NOMO-1 (cell line): ENCODE measurements around the gene RNF222.
"Not testable (repeated sequence)": the region's sequence is repeated elsewhere in the genome, so short reads cannot be mapped to it uniquely, and the experiment has no call there.

Experiments
- DNase-seq, 2 experiments: peaks; one replicate each; lab custom pipeline; 2025; ENCODE audit not compliant: unreplicated experiment in 2 of 2; lab: John Stamatoyannopoulos, UW

RNF222 gene

DNA sequence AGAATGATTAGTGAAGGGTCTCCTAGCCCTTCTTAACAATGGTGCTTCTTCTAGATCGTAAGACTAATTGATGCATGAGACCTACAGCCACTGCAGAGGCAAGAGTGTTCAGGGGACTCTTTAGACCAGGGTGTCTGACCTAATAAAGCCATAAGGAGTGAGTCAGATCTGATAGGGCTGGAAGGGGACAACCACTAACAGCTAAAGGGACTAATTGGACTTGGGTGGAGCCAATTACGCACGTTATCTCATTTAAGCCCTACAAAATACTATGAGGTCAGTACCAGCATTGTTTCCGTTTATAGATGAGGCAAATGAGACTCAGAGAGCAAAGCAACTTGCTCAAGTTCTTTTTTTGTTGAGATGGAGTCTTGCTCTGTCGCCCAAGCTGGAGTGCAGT, 14.5 kb upstream of the RNF222 start:
- peak in 1 of 2 experiments; percentile 10 for DNase-seq

DNA sequence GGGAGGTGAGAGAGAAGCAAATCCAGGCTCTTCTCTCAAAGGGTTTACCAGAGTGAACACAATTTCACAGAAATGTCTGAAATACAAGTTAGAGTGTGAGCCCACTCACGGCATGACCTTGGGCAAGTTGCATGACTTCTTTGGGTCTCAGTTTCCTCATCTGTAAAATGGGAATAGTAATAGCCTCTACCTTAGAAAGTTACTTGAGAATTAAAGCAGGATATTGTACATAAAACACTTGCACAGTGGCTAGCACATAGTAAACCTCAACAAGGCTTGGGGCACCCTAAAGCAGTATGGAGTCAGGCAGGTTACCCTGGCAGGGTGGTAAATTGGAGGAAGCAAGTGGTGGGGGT, 13.2 kb upstream of the RNF222 start:
- no peak for DNase-seq

DNA sequence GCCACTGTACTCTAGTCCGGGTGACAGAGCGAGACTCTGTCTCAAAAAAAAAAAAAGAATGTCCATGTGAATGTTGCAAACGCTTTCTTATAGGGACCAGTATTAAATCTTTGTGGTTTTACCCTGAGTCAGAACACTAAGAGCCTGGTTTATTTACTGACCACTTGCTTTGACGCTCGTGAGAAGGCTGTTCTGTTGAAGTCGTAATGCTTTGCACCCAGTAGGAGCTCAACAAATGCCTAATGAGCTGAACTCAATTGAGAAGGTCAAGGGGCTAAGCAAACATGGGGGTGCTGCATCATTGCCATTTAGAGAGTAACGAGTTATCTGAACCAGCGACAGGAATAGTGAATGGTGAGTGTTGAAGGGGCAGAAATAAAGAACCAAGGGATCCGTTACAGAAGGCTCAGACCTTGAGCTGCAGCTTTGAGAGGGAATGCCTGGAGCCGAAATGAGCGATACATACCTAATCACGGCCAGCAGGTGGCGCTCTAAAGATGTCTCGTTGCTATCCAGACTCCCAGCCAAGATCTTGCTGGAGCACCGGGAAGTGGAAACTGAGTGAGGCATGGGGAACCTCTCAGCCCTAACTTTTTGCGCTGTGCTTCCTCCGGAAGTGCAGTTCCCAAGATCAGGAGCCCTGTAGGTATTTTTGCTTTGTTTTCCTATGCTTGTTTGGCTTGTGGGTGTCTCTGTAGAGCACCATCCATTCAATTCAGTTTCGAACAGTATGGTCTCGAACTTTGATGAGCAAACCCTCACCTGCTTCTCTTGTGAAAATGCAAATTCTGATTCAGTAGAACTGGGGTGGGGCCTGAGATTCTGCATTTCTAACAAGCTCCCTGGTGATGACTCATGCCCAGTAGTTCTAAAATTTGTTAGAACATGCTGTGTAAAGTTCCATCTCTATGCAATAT, 12.6 kb upstream of the RNF222 start:
- peak; percentile 60 to 81 for DNase-seq

DNA sequence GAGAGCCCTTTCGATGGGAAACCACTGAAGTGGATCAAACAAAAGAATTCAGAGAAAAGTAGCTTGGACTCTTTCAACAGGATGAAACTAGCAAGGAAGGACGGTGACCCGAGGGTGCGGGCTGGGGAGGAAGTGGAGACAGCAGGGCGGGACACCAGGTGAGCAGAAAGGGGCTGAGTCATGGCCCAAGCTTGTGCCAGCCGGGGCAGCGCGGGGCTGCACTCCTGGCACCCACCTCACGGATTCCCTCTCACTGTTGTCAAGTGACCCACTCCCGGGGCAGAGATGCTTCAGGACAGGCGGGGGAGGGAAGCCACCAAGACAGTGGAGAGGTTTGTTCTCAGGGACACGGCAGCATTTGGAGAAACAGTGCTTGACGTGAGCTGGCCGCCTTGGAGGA, 10.7 kb upstream of the RNF222 start:
- DNase-seq = no peak

DNA sequence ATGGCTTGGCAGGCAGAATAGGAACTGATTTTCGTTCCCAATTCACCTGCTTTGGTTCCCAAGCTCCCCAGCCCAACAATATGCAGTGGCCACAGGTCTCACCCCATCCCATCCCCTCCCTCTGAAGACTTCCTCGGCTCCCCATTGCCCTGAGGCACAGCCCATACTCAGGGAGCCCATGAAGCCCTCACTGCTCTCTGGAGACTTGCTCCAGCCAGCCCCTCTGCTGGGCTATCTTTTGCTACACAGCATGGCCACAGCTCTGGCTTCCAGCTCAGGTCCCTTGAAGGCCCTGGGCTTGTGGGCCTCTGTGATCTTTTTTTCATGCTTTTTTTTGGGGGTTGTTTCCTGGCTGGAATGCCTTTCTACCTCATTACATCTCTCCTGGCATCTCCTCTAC, 8.5 kb upstream of the RNF222 start:
- no peak for DNase-seq

DNA sequence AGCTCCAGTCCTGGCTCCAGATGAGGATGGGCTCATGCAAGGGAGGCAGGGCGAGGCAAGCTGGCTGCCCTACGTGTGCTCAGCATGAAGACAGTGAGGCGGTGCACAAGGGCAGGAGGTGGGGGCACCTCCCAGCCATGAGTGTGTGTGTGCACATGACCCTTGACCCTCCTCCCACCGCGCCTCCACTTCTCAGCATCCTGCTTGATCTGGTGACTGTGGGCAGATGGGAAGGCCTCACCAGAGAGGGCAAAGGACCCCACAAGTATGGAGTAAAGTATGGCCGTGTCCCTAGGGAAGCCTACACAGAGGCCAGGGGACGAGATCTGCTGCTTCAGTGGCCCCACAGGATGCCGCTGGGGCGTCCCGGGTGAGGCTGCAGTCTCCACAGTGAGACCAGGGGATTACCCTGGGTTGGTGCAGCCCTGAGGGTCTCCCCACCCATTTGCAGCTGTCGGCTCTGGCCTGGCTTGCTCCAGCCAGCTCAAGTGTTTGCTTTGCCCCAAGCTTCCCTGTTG, 7.9 kb upstream of the RNF222 start:
- no peak for DNase-seq

DNA sequence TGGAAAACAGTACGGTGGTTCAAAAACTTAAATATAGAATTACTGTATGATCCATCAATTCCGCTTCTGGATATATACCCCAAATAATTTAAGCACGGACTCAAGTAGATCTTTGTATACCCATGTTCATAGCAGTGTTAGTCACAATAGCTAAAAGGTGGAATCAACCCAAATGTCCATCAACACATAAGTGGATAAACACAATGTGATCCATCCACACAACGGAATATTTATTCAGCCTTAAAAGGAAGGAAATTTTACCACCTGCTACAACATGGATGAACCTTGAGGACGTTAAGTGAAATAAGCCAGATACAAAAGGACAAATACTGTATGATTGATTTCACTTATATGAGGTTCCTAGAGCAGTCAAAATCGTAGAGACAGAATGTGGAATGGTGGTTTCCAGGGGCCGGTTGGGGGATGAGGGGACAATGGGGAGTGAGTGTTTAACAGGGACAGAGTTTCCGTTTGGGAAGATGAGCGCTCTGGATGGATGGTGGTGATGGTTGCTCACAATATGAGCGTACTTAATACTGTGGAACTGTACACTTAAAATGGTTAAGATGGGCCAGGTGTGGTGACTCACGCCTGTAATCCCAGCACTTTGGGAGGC, 5.4 kb upstream of the RNF222 start:
- DNase-seq = no peak

DNA sequence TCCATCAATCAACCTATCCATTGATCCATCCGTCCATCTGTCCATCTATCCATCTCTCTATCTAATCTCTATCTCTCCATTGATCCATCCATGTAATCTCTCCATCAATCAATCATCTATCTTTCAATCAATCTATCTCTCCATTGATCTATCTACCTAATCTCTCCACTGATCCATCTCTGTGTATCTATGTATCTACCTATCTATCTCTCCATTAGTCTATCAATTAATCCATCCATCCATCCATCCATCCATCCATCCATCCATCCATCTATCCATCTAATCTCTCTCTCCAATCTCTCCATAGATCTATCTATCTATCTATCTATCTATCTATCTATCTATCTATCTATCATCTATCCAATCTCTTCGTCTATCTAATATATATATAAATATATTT, 3.5 kb upstream of the RNF222 start:
- no peak for DNase-seq

DNA sequence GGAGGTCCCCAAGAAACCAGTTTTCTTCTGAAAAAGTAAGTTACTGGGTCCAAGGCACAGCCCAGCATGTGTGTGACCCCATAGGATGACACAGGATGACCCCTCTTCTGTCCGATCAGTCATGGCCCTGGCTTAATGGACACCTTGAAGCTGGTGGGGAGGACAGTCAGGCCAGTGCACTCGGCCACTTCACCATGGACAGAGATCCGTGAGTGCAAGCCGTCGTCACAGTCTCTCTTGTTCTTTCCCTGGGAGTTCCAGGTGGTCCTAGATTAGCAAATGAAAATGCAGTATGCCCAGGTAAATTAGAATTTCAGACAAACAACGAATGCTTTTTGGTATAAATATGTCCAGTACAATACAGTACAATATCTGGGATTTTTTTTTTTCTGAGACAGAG, 1.4 kb upstream of the RNF222 start:
- no peak for DNase-seq

DNA sequence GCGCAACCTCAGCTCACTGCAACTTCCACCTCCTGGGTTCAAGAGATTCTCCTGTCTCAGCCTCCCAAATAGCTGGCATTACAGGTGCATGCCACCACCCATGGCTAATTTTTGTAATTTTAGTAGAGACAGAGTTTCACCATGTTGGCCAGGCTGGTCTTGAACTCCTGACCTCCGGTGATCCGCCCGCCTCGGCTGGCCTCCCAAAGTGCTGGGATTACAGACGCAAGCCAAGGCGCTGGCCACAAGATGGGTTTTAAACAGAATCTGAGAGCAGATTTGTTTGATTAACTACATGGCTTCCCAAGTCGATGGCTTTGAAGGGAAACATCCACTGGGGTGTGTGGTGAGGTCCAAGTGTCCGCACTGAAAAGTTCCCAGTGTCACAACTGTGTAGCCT, 3.1 kb downstream of the RNF222 start:
- not testable (repeated sequence) for DNase-seq

DNA sequence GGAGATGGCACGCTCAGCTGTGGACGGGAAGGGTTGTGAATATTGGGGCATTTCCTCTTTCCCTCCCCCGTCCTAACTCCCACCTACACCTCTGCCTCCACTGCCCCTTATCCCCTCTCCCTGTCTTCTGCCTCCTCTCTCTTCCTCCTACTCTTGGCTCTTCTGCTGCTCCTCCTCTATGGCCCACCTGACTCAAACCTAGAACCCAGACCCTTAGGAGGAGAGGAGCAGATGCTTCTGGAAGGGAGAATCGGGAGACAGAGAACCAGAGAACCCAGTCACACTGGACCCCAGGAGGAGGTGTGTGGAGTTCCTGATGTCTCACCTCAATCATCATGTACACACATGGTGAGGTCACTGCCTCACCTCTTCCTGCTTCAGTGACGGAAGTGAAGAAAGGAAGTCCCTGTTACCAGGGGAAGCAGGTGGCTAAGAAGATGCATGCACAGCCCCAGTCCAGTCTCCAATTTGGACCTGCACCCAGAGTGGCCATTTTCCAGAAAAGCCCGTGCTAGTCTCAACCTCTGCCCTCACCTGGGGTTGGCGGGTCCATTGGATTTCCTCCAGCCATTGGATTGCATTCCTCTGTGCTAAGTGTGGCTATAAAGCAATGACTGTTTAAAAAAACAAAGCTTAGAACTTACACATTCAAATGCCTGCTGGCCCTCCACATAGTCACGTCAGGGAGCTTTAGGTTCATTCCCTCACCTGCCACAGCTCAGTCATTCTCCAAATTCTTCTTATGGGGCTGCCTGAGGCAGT, 4.0 kb downstream of the RNF222 start:
- DNase-seq = no peak

DNA sequence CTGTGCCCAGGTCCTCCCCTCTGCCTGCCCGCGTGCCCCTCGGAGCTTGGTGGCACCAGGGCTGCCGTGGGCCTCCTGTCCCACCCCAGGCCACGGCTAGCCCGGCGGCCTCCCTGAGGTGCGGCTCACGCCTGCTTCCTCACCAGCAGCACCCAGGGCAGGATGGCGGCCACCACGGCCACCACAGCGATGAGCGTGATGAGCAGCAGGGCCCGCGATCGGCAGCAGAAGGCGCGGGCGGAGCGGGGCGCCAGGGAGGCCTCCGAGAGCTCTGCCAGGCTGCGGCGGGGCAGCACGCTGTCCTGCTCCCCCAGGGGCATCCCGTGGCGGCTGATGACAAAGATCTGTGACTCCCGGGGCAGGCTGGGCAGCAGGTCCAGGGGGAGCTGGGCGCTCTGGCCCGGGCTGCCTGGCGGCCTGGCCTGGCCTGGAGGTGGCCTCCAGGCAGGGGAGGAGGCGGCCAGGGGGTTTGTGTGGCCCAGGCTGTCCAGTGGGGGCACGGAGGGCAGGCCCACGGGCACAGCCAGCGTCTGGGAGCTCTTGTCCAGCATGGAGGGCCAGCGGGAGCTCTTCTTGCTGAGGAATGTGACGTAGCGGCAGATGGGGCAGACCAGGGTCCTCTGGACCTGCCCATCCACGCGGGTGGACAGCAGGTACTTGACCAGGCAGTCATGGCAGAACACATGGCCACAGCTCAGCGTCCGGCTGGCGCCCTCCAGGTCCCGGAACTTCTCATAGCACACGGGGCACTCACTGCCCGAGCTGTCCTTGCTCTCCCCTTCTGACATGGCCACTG, 4.8 kb downstream of the RNF222 start:
- DNase-seq = no peak

DNA sequence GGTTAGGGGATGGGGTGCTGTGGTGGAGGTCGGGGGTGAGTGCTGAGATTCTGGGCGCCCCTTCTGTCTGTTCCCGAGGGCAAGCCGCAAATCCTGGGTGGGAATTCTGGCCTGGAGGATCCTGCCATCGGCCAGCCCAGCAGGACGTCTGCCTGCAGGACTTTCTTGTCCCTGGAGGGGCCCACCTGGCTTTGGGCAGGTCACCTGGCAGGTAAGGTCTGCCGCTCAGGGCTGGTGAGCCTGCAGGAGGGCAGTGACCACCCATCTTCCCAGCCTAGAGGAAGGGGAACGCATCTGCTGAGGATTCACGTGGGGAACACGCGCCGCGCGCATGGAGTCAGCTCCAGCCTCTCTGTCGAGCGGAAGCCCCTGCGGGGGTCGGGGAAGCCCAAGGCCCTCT, 5.4 kb downstream of the RNF222 start:
- DNase-seq = no peak

DNA sequence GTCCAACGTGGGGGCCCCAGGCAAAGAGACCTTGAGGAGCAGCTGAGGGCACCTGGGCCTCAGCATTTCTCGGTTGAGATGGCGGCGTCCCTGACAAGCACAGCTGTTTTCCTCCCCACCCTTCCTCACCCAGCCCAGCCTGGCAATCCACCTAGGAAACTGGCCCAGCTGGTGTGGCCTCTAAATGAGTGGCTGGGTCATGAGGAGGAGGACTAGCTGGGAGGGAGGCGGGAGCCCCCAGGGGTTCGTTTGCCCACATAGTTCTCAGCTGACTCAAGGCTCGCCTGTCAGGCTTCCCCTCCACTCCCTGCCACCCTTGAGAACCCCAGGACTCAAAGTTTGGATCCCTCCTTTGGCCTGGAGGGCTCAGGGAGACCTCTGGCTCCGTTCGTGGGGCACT, 5.9 kb downstream of the RNF222 start:
- DNase-seq = no peak

DNA sequence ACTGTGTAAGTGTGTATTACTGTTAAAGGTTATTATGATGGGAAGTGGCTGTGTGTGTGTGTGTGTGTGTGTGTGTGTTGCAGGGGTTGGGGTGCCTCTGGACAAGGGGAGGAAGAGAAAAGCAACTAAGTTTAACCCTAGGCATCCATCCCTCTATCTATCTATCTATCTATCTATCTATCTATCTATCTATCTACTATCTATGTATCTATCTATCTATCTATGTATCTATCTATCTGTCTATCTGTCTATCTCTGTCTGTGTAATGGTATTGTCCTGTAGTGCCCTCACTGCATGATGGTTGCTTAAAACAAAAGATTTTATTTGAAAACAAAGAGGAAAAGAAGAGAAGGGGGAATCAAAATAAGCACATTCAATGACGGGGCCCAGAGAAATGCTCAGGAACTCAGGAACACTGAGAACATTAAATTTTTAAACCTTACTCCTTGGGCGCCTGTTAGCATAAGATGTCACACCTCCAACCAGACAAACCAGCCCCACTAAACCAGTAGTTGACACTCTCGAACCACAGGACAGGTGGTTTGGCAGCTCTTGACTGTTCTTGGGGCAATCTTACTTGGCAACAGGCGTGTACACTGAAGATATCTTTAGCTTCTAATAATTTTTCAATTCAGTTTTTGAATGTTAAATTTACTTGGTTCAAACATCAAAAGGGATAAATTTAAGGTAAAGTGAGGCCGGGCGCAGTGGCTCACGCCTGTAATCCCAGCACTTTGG, 9.5 kb downstream of the RNF222 start:
- DNase-seq = no peak

DNA sequence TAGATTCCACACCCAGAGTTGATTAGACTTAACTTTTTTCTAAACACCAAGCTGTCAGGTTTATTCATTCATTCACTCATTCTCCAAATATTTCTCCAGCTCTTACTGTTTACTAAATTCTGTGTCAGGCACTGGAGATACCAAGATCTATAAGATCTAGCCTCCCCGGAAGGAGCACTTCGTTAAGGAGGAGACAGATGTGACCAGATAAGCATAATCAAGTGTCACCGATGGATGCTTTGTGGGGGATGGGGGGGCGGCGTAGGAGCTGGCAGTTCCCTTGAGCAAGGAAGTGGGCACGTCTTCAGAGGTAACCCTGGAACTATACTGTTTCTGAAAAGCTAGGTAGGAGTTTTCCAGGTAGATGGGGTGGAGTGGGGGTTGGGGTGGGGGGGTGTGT, 10.8 kb downstream of the RNF222 start:
- DNase-seq = no peak

DNA sequence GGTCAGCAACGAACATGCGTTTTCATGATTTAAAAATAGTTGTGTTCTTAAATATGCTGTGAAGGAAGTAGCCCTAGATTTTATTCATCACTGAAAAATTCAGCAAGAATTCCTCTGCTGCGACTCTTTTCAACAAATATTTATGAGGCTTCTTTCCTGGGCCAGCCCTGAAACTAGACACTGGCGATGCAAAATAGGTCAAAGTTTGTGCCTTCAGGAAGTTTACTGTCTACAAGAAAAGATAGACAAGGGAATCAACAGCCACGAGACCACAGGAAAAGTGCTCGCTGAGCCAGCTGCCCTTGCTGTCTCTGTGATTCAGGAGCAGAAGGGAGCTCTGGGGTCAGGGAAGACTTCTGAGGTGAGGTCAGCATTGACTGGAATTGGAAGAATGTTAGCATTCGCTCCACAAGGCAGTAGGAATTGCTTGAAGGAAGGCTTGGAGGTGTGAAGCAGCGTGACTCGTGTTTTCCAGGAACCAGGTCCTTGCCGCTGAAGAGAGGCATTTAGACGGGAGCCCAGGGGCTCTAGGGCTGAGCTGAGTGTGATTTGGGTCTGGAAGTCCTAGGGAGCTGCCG, 12.7 kb downstream of the RNF222 start:
- no peak for DNase-seq

DNA sequence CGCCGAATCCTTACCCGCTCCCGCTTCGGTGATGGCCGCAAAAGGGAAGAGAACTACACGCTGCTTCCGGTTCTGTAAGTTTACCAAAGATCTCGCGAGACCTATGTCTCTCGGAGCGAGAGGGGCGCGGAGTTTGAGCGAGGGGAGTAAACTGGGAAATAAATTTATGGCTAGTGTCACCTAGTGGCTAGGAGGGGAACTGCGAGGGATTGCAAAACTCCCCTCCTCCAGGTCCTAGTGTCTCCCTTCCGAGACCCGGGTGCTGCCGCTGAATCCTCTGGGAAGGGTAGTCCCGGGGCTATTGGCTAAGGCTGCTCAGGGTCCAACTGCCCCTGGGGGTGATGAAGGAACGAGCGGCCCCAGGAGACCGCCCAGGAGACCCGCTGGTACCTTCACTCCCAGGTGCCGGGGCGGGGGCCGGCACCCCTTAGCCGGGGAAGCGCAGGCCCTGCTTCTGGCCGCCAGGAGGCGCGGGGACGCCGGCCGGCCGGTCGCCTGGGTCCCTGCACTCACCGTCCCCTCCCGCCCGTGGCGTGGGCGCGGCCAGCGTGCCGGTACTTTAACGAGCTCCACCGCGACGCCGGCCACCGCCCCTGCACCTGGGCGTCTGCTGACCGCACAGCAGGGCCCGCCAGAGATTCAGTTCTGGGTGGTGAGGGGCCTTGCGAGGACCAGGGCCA, 14.3 kb downstream of the RNF222 start, which contains the start of gene RPL26:
RPL26 (minus strand) TSS at position 51 of the 680 bp plus-strand sequence. CDS start 883 bp downstream, outside the sequence.
- peak; percentile 93 to 98 for DNase-seq

DNA sequence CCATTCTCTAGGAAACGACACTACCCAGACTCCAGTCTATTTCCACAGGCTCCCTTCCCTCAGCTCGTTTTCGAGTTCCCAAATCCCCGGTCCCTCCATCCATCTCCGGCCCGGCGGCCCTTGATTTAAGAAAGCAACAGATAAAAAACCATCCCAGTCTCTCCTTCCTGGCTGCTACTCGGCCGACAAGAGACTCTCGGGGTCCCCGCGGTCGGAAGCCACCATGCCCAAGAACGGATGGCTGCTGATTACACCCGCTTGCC, 14.8 kb downstream of the RNF222 start:
- DNase-seq = no peak
